Lower leg skin (tissue), 3 donors: ENCODE data around the gene NUF2.

Source experiments
- POLR2A ChIP-seq, 2 donors: fragments of 450-650 bp; IDR thresholded peaks; one replicate each; pipeline ENCODE4 v1.6.1; 2016 to 2017; ENCODE audit warnings: antibody characterized with exemption in 2 of 2, mild to moderate bottlenecking in 1 of 2, moderate library complexity in 1 of 2
- TF ChIP-seq, protein P1 (sequence below), 3 donors: fragments of 450-650 bp; IDR thresholded peaks; one replicate each; pipeline ENCODE4 v1.5.1; 2016; ENCODE audit warnings: antibody characterized with exemption in 3 of 3, mild to moderate bottlenecking in 3 of 3, moderate library complexity in 2 of 3

GRCh38 chr1:163399001-163399400 is 77.2 kb downstream of the NUF2 start:
- TF ChIP-seq, protein P1, sequence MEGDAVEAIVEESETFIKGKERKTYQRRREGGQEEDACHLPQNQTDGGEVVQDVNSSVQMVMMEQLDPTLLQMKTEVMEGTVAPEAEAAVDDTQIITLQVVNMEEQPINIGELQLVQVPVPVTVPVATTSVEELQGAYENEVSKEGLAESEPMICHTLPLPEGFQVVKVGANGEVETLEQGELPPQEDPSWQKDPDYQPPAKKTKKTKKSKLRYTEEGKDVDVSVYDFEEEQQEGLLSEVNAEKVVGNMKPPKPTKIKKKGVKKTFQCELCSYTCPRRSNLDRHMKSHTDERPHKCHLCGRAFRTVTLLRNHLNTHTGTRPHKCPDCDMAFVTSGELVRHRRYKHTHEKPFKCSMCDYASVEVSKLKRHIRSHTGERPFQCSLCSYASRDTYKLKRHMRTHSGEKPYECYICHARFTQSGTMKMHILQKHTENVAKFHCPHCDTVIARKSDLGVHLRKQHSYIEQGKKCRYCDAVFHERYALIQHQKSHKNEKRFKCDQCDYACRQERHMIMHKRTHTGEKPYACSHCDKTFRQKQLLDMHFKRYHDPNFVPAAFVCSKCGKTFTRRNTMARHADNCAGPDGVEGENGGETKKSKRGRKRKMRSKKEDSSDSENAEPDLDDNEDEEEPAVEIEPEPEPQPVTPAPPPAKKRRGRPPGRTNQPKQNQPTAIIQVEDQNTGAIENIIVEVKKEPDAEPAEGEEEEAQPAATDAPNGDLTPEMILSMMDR (IDR thresholded peaks at IDR 0.05): no peak
- TF ChIP-seq POLR2A (IDR thresholded peaks at IDR 0.05): no peak
